GM12878 (cell line): ENCODE measurements around the gene EEF1G. TPM values are rescaled to one million over a fixed set of nuclear protein-coding genes. Genes with fewer than 3 reads are reported as not detected.

ENCODE experiments used
- ATAC-seq: fragments of 200-7000 bp; cut with Tn5 transposase; 3 replicates; pipeline ENCODE4 v1.9.1; 2020; ENCODE audit warnings: mild to moderate bottlenecking, moderate library complexity
- BruUV-seq: library from RNA; stranded (reverse); fragments of 400-500 nt; replicated peaks from 2 replicates; lab custom pipeline; 2021; lab: Mats Ljungman, UMichigan
- CTCF ChIA-PET: fragments of 300-600 bp; sonication (Branson Sonifier 250); formaldehyde crosslinking; extraction: SDS; loops from one replicate; lab custom pipeline; 2021; ENCODE audit warnings: inconsistent platforms; lab: Yijun Ruan, JAX
- POLR2A ChIA-PET: fragments of 350-600 bp; formaldehyde crosslinking; extraction: SDS; loops from one replicate; lab custom pipeline; 2021; ENCODE audit warnings: inconsistent platforms; lab: Charles Lee
- RAD21 ChIA-PET: fragments of 300-600 bp; sonication (Branson Sonifier 250); formaldehyde crosslinking; loops from one replicate; lab custom pipeline; 2023; ENCODE audit warnings: antibody characterized with exemption; ENCODE audit not compliant: unreplicated experiment; lab: Charles Lee
- SMC1A ChIA-PET: fragments of 300-600 bp; sonication (Branson Sonifier 250); formaldehyde crosslinking; loops from one replicate; lab custom pipeline; 2023; ENCODE audit not compliant: unreplicated experiment, uncharacterized antibody; lab: Charles Lee
- DNase-seq: peaks from one replicate; pipeline ENCODE4 v3.0.0-alpha.2; 2011; ENCODE audit warnings: low read depth, low spot score
- FAIRE-seq: peaks from 3 replicates; lab custom pipeline; 2011; peaks lifted over from hg19 to GRCh38; lab: Jason Lieb, UNC
- H2AFZ ChIP-seq: 2 replicates; pipeline ENCODE4 v1.6.0; 2011; ENCODE audit warnings: low read depth, low read length, control low read depth; ENCODE audit not compliant: control insufficient read depth
- H3K27ac ChIP-seq: 2 replicates; pipeline ENCODE4 v1.5.1; 2011; ENCODE audit warnings: control low read depth; ENCODE audit not compliant: control insufficient read depth, insufficient read depth
- H3K27me3 ChIP-seq, 2 experiments: replicated peaks in 1 of 2; 2 replicates each; pipeline versions ENCODE4 v1.6.0 to v1.6.1; 2011; ENCODE audit warnings: low read length in 1 of 2; ENCODE audit not compliant: control insufficient read depth in 2 of 2, insufficient read depth in 2 of 2
- H3K36me3 ChIP-seq, 2 experiments: 2 replicates each; pipeline ENCODE4 v1.5.1; 2011; ENCODE audit warnings: low read length in 1 of 2; ENCODE audit not compliant: control insufficient read depth in 2 of 2, insufficient read depth in 2 of 2
- H3K4me1 ChIP-seq: 2 replicates; pipeline ENCODE4 v1.6.1; 2011; ENCODE audit warnings: mild to moderate bottlenecking, low read length, moderate library complexity, mixed read lengths; ENCODE audit not compliant: control insufficient read depth, insufficient read depth
- H3K4me2 ChIP-seq: 2 replicates; pipeline ENCODE4 v1.6.0; 2011; ENCODE audit warnings: control low read depth; ENCODE audit not compliant: control insufficient read depth, insufficient read depth
- H3K4me3 ChIP-seq: fragments of 200-600 bp; sonication (generic); 2 replicates; pipeline ENCODE4 v1.5.1; 2016
- H3K79me2 ChIP-seq: 2 replicates; pipeline ENCODE4 v1.6.0; 2011; ENCODE audit warnings: low read length; ENCODE audit not compliant: control insufficient read depth, insufficient read depth
- H3K9ac ChIP-seq: 2 replicates; pipeline ENCODE4 v1.8.0; 2011; ENCODE audit warnings: low read length, control low read depth, mixed read lengths; ENCODE audit not compliant: control insufficient read depth, insufficient read depth
- H3K9me3 ChIP-seq: replicated peaks from 3 replicates; pipeline ENCODE4 v1.5.1; 2011; ENCODE audit warnings: mild to moderate bottlenecking, low read length; ENCODE audit not compliant: control insufficient read depth, insufficient read depth
- H4K20me1 ChIP-seq: 2 replicates; pipeline ENCODE4 v1.6.0; 2011; ENCODE audit not compliant: control insufficient read depth, insufficient read depth
- BCL3 ChIP-seq: IDR thresholded peaks from 2 replicates; pipeline ENCODE4 v1.6.1; 2011; ENCODE audit warnings: borderline replicate concordance, low read depth, mild to moderate bottlenecking, moderate library complexity, low read length; ENCODE audit not compliant: insufficient read depth, poor library complexity, severe bottlenecking
- BMI1 ChIP-seq: fragments of 450-650 bp; IDR thresholded peaks from 2 replicates; pipeline ENCODE4 v1.6.1; 2016; ENCODE audit warnings: mild to moderate bottlenecking, moderate library complexity, borderline replicate concordance
- CHD1 ChIP-seq: IDR thresholded peaks from 2 replicates; pipeline ENCODE4 v1.6.1; 2012; ENCODE audit warnings: low read depth, low read length, improper control_type of control experiment
- EED ChIP-seq: sonication (generic); IDR thresholded peaks from 2 replicates; pipeline ENCODE4 v1.6.1; 2016; ENCODE audit warnings: antibody characterized with exemption, low read depth
- HSF1 ChIP-seq: fragments of 150-350 bp; IDR thresholded peaks from 2 replicates; pipeline ENCODE4 v1.6.1; 2014; ENCODE audit warnings: mild to moderate bottlenecking, low read depth, low read length
- JUNB ChIP-seq: IDR thresholded peaks from 2 replicates; pipeline ENCODE4 v1.6.1; 2016; ENCODE audit warnings: antibody characterized with exemption, mild to moderate bottlenecking
- JUND ChIP-seq: IDR thresholded peaks from 2 replicates; pipeline ENCODE4 v1.6.1; 2012; ENCODE audit warnings: low read depth, mild to moderate bottlenecking, low read length, improper control_type of control experiment, moderate library complexity
- MEF2A ChIP-seq: IDR thresholded peaks from 2 replicates; pipeline ENCODE4 v1.6.1; 2011; ENCODE audit warnings: low read depth, mild to moderate bottlenecking, low read length, moderate library complexity; ENCODE audit not compliant: insufficient read depth
- NFXL1 ChIP-seq: fragments of 450-650 bp; IDR thresholded peaks from 2 replicates; pipeline ENCODE4 v1.6.1; 2017; ENCODE audit warnings: antibody characterized with exemption, mild to moderate bottlenecking, borderline replicate concordance
- RAD21 ChIP-seq: IDR thresholded peaks from 2 replicates; pipeline ENCODE4 v1.6.1; 2011; ENCODE audit warnings: mild to moderate bottlenecking, low read depth, low read length, moderate library complexity; ENCODE audit not compliant: insufficient read depth
- RELB ChIP-seq: fragments of 450-650 bp; IDR thresholded peaks from 2 replicates; pipeline ENCODE4 v1.6.1; 2017; ENCODE audit warnings: low read depth, mild to moderate bottlenecking, moderate library complexity
- STAT3 ChIP-seq: IDR thresholded peaks from 2 replicates; pipeline ENCODE4 v1.6.1; 2011; ENCODE audit warnings: low read depth, low read length, improper control_type of control experiment
- TARDBP ChIP-seq: IDR thresholded peaks from 2 replicates; pipeline ENCODE4 v1.6.1; 2016; ENCODE audit warnings: borderline replicate concordance
- ZNF217 ChIP-seq: fragments of 450-650 bp; IDR thresholded peaks from 2 replicates; pipeline ENCODE4 v1.6.1; 2017; ENCODE audit warnings: antibody characterized with exemption, mild to moderate bottlenecking
- ZNF592 ChIP-seq: fragments of 450-650 bp; IDR thresholded peaks from 2 replicates; pipeline ENCODE4 v1.6.1; 2017; ENCODE audit warnings: mild to moderate bottlenecking, moderate library complexity
- WGBS: methylation state at CpG from one replicate; pipeline ENCODE4 v1.1.6; 2016; ENCODE audit warnings: low lambda C conversion rate; ENCODE audit not compliant: insufficient replicate concordance, insufficient coverage; ENCODE audit errors: missing lambda C conversion rate; 5-methylcytosine and 5-hydroxymethylcytosine counted together
- in situ Hi-C: fragments of 300-500 bp; cut with MboI; formaldehyde crosslinking; loops from 9 replicates; pipeline ENCODE4 v1.14.3; 2018; ENCODE audit warnings: mixed read lengths
- intact Hi-C: fragments of 100-400 bp; cut with micrococcal nuclease; formaldehyde crosslinking; loops from one replicate; pipeline ENCODE4 v1.14.2; 2022; ENCODE audit not compliant: unreplicated experiment
- polyA plus RNA-seq, 11 experiments: library from polyadenylated mRNA; depleted of rRNA in 4 of 11; unstranded in 6 of 11; stranded (reverse) in 5 of 11; fragments of >200 nt; fragmentation: Nextera tagmentation in 4 of 11; fragmentation: Illumina TruSeq in 1 of 11; extraction: Ambion mirVana in 4 of 11; extraction: Trizol in 1 of 11; gene quantifications; 1 replicate in 1 of 11; 2 replicates in 10 of 11; pipeline versions ENCODE4 v1.2.1 to v1.2.3, GENCODE V29; 2011 to 2016; ENCODE audit warnings: inconsistent platforms in 2 of 11, missing spikeins in 2 of 11, low read depth in 1 of 11
- total RNA-seq, 4 experiments: library from RNA; depleted of rRNA in 3 of 4; stranded (reverse); fragments of >200 nt in 3 of 4; fragmentation: Illumina TruSeq in 1 of 4; extraction: Trizol in 1 of 4; gene quantifications; 2 replicates each; pipeline versions ENCODE4 v1.2.1 to v1.2.3, GENCODE V29; 2013 to 2021

The EEF1G gene
- total and polyA plus RNA-seq, 10 of the 15 experiments (the other 5 are each of a cell fraction or from before 2014, with no cell fraction given) = 850 to 2,739 (median 2,277) TPM

GRCh38 chr11:62569611-62570010 is 4.1 kb downstream of the EEF1G start:
- ChIA-PET CTCF (interaction anchor here (0.6 to 4.4 kb wide), 9 partner anchors 11 to 205 kb away, joined by 3 to 56 read pairs (median 3); partner anchors contain the start of gene AHNAK), SMC1A (interaction anchor here (0.8 to 2.9 kb wide), 7 partner anchors 10 to 175 kb away, joined by 3 to 15 read pairs (median 5); partner anchors contain the start of genes C11orf98 and CSKMT), POLR2A (interaction anchor here (0.6 to 4.7 kb wide), 4 partner anchors 11 to 98 kb away, joined by 3 to 29 read pairs (median 4); partner anchors contain the start of genes C11orf98, CSKMT and TUT1), RAD21 (interaction anchor here (1.0 to 3.3 kb wide), 4 partner anchors 8 to 145 kb away, joined by 3 to 14 read pairs (median 9); no protein-coding TSS in a partner anchor)
- Histone ChIP-seq H3K9ac (no peak overlapping the region), H3K4me2 (0 out of 2 replicates have a peak overlapping the region, but pooled peaks have one; percentile 23), H3K9me3 (no peaks in the 10 kb centered on the region), H3K27me3 (no peaks in the 10 kb centered on the region), H3K36me3 (peaks cover 7 to 47% of the 10 kb centered on the region in 2 experiments), H4K20me1 (peaks cover 4% of the 10 kb centered on the region; the same call in 1 of the 2 replicates), H3K4me3 (no peak overlapping the region), H3K4me1 (peaks cover 24% of the 10 kb centered on the region), H2AFZ (no peak overlapping the region), H3K27ac (no peak overlapping the region), H3K79me2 (peaks cover 77% of the 10 kb centered on the region)
- intact Hi-C loops = no loop called here
- ATAC-seq = no peak
- no TSS peak for BruUV-seq
- no peak for DNase-seq
- no peak for FAIRE-seq
- in situ Hi-C loops = no loop called here
- 53% methylated on average over 1 of the region's 1 CpG for WGBS
- TF ChIP-seq TARDBP (no peak), RELB (no peak), STAT3 (no peak), RAD21 (no peak), BCL3 (no peak), ZNF592 (no peak), MEF2A (no peak), JUNB (no peak), ZNF217 (no peak), CHD1 (no peak), BMI1 (no peak), HSF1 (no peak), NFXL1 (no peak), JUND (no peak), EED (no peak)
